Left ventricle myocardium inferior (tissue), 1 donor: ENCODE data around the gene BRF1. TPM values are rescaled to one million over a fixed set of nuclear protein-coding genes. Genes with fewer than 3 reads are reported as not detected.

Source experiments
- DNase-seq: peaks from one replicate; pipeline ENCODE4 v3.0.0-alpha.2; 2020
- H3K27ac ChIP-seq: fragments of 200-600 bp; replicated peaks from 2 replicates; pipeline ENCODE4 v1.8.0; 2021
- H3K27me3 ChIP-seq: fragments of 200-600 bp; 2 replicates; pipeline ENCODE4 v1.8.0; 2021; ENCODE audit warnings: low read depth
- H3K36me3 ChIP-seq: fragments of 200-600 bp; 2 replicates; pipeline ENCODE4 v1.8.0; 2021
- H3K4me1 ChIP-seq: fragments of 200-600 bp; 2 replicates; pipeline ENCODE4 v1.8.0; 2021
- H3K4me3 ChIP-seq: fragments of 200-600 bp; 2 replicates; pipeline ENCODE4 v1.8.0; 2021; ENCODE audit warnings: mild to moderate bottlenecking, moderate library complexity
- H3K9me3 ChIP-seq: fragments of 200-600 bp; replicated peaks from 2 replicates; pipeline ENCODE4 v1.8.0; 2021
- intact Hi-C: fragments of 100-400 bp; cut with micrococcal nuclease; formaldehyde crosslinking; loops from one replicate; pipeline ENCODE4 v1.11.0; 2022
- total RNA-seq: library from RNA; stranded (reverse); fragmentation: NEBNext Ultra II Directional; extraction: Animal tissue kit (Norgen Biotek cat#: 25700); gene quantifications from one replicate; pipeline ENCODE4 v1.2.1, GENCODE V29; 2021
- TF ChIP-seq, protein P1 (sequence below): fragments of 200-600 bp; IDR thresholded peaks from 2 replicates; pipeline ENCODE4 v1.8.0; 2021; ENCODE audit warnings: antibody characterized with exemption, mild to moderate bottlenecking, borderline replicate concordance
- donor health status: DM: no; HTN: yes; CAD: no; lungs with severe emphysema.

Gene BRF1
- total RNA-seq, 1 donor from 2014 or later, result 19.8 TPM

DNA sequence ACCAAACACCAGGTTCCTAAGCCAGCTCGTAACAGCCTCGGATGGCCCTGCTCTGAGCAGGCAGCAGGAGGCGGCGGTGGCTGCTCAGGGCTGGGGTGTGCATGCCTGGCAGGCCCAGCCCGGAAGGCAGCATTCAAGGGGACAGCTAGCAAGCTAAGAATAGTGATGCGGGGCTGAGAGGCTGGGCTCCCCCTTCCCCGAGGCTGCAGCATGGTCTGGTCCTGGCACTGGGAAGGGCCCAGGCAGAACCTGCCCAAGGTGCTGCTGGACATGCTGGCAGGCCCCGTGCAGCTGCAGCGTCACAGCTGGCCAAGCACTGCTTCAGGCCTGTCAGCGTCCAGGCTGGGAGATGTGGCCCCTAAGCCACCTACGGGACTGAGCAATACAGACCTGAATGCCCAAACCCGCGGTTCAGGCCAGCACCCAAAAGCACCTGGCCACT is 93.3 kb downstream of the BRF1 start:
- H3K9me3 ChIP-seq, result no peaks in the 10 kb centered on the region
- intact Hi-C loops, result no loop called here
- peaks cover 51% of the 10 kb centered on the region for H3K4me1 ChIP-seq
- H3K4me3 ChIP-seq, result no peak overlapping the region
- peak overlapping the region; percentile 79 for H3K27ac ChIP-seq
- H3K27me3 ChIP-seq, result no peaks in the 10 kb centered on the region
- TF ChIP-seq, protein P1, sequence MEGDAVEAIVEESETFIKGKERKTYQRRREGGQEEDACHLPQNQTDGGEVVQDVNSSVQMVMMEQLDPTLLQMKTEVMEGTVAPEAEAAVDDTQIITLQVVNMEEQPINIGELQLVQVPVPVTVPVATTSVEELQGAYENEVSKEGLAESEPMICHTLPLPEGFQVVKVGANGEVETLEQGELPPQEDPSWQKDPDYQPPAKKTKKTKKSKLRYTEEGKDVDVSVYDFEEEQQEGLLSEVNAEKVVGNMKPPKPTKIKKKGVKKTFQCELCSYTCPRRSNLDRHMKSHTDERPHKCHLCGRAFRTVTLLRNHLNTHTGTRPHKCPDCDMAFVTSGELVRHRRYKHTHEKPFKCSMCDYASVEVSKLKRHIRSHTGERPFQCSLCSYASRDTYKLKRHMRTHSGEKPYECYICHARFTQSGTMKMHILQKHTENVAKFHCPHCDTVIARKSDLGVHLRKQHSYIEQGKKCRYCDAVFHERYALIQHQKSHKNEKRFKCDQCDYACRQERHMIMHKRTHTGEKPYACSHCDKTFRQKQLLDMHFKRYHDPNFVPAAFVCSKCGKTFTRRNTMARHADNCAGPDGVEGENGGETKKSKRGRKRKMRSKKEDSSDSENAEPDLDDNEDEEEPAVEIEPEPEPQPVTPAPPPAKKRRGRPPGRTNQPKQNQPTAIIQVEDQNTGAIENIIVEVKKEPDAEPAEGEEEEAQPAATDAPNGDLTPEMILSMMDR, result peak; percentile 43
- peaks cover 25% of the 10 kb centered on the region for H3K36me3 ChIP-seq
- peak; percentile 59 for DNase-seq

DNA sequence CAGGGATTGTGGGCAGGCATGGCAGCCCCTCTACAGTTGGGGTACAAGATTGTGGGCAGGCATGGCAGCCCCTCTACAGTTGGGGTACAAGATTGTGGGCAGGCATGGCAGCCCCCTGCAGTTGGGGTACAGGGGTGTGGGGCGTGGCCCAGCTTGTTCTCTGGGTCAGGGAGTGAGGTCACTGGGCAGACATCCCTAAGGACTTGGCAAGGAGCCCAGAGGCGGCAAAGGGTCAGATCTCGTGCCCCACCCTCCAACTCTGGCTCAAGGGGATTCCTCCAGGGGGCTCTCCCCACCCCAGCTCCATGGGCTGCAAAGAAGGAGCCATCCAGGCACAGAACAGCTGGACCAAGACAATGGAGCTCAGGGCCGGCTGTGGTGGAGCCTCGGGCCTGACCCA is 93.9 kb downstream of the BRF1 start:
- TF ChIP-seq, protein P1, result no peak
- Histone ChIP-seq H3K4me3 (no peak overlapping the region), H3K27me3 (no peaks in the 10 kb centered on the region), H3K4me1 (peaks cover 58% of the 10 kb centered on the region), H3K27ac (peak overlapping the region; percentile 79), H3K9me3 (no peaks in the 10 kb centered on the region), H3K36me3 (peaks cover 24% of the 10 kb centered on the region)
- intact Hi-C loops, result no loop called here
- DNase-seq, result no peak

DNA sequence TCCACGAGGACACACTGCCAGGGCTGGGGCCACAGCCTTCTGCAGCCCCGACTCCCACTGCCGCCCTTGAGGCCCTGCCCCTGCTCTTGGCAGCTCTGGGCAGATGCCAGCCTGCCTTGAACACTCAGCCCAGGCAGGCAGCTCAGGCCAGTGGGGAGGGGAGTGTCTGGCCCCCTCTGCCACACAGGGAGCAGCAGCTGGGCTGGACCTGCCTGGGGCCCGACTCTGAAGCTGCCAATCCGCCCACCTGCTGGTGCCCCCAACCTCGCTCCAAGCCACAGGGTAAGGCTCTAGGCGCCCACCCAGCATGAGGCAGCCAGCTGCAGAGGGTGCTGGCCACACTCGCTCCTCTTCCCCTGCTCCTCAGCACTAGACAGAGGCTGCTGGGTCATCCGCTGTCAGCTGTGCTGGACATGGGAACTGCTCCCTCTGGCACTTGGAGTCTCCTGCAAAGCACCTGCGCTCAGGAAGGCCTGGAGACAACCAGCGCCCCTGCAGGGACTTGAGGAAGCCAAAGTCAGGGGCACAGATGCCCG is 95.1 kb downstream of the BRF1 start:
- Histone ChIP-seq H3K4me1 (peaks cover 69% of the 10 kb centered on the region), H3K36me3 (peaks cover 15% of the 10 kb centered on the region), H3K4me3 (no peak overlapping the region), H3K9me3 (no peaks in the 10 kb centered on the region), H3K27me3 (no peaks in the 10 kb centered on the region), H3K27ac (peak overlapping the region; percentile 83)
- DNase-seq, result no peak
- TF ChIP-seq, protein P1, result no peak
- intact Hi-C loops, result no loop called here

DNA sequence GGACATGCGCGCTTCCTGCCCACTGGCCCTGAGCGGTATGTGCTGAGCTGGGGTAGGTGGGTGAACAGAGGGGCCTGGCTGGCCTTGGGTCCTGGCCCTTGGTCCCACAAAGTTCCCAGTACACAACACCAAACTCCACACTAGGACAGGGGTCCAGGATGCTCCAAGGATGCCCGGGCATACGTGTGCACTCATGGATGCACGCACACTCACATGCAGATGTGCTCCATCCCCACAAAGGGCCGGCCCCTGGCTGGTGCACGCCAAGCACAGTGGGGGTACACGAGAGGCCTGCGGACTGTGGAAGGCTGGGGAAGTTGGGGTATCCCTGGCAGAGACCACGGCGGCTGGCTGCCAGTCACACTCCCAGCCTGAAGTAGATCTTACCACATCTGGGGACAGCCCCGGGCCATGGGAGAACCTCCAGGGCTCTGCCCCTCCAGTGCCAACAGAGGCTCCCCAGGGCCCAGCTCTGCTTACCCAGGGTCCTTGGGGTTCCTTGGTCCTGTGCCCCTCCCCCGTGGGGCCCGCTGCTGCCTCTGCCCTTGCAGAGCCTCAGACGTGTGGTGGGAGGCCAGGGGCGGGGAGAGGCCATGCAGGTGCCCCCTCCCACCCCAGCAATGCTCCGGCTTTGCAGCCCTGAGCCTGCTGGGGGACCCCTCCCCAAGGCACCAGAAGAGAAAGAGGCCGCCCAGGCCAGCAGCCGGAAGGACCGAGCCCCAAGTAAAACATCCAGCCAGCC is 95.7 kb downstream of the BRF1 start:
- peak overlapping the region; percentile 83 for H3K27ac ChIP-seq

DNA sequence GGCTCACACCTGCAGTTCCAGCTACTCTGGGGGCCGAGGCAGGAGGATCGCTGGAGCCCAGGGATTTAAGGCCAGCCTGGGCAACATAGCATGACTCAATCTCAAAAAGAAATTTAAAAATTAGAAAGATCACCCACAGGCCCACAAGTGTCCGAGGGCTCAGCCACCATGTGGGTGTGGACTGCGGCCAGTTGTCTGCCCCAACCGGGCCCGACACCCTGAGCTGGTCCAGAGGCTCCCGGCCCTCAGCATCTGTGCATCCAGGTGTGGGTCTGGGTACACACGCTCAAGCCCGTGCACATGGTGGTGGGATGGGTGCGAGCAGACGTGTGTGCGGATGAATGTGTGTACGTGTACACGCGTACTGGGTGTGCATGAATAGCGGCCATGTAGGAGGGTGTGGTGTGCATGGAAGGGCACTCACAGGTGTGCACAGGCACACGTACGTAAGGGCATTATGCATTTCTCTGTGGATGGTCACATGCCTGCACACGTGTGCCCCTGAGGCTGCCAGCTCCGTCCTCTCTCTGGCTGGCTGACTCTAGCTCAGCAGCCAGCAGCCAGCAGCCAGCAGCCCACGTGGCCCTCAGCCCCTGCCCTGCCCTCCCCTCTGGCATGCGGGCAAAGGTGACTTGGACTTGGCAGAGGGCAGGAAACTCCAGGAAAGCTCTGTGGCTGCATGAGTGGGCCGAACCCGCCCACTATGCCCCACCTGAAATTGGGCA is 96.4 kb downstream of the BRF1 start:
- peak overlapping the region; percentile 83 for H3K27ac ChIP-seq
- intact Hi-C loops, result no loop called here
- peaks cover 4% of the 10 kb centered on the region for H3K36me3 ChIP-seq
- H3K9me3 ChIP-seq, result no peaks in the 10 kb centered on the region
- TF ChIP-seq, protein P1, result no peak
- peaks cover 11% of the 10 kb centered on the region for H3K27me3 ChIP-seq
- no peak overlapping the region for H3K4me3 ChIP-seq
- H3K4me1 ChIP-seq, result peaks cover 79% of the 10 kb centered on the region
- DNase-seq, result peak; percentile 76

More for the DNA sequence above, 95.7 kb downstream of the BRF1 start:
- intact Hi-C loops, result no loop called here
- Histone ChIP-seq H3K27me3 (peaks cover 4% of the 10 kb centered on the region), H3K36me3 (peaks cover 11% of the 10 kb centered on the region), H3K9me3 (no peaks in the 10 kb centered on the region), H3K4me1 (peaks cover 71% of the 10 kb centered on the region), H3K4me3 (no peak overlapping the region)
- DNase-seq, result no peak
- TF ChIP-seq, protein P1, result no peak
